ENCODE measurements around the gene ZNF772. TPM values are rescaled to one million over a fixed set of nuclear protein-coding genes. Genes with fewer than 3 reads are reported as not detected.

Gene ZNF772
- total RNA-seq, 3 donors from 2014 or later (not counting 1 experiment from before 2014, with no cell fraction given) = 1.3 to 3.5 (median 1.4) TPM

DNA sequence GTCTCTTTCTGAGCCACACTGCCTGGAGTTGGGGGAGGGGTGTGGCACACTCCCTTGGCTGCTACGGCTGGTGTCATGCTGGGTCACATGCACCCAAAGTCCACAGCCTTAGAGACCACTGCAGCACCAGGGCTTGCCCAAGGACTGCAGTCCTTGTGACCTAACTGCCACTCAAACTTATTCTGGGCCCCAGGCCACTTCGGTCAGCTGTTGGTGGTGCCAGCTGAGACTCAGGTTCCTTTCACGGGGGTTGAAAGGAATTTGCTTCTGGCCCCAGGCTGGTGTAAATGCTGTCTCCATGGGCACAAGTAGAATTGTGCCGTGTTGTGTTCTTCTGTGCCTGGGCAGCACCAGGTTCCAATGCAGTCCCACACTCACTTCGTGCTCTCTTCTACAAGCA lies 10.9 kb downstream of the ZNF772 start:
- ATAC-seq (no peak), DNase-seq (no peak)
- H3K4me3 ChIP-seq (ENCODE audit: low read length) = no peak overlapping the region
- TF ChIP-seq, protein P1, sequence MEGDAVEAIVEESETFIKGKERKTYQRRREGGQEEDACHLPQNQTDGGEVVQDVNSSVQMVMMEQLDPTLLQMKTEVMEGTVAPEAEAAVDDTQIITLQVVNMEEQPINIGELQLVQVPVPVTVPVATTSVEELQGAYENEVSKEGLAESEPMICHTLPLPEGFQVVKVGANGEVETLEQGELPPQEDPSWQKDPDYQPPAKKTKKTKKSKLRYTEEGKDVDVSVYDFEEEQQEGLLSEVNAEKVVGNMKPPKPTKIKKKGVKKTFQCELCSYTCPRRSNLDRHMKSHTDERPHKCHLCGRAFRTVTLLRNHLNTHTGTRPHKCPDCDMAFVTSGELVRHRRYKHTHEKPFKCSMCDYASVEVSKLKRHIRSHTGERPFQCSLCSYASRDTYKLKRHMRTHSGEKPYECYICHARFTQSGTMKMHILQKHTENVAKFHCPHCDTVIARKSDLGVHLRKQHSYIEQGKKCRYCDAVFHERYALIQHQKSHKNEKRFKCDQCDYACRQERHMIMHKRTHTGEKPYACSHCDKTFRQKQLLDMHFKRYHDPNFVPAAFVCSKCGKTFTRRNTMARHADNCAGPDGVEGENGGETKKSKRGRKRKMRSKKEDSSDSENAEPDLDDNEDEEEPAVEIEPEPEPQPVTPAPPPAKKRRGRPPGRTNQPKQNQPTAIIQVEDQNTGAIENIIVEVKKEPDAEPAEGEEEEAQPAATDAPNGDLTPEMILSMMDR (IDR thresholded peaks at IDR 0.05) = no peak
- no peaks in the 10 kb centered on the region for H3K4me1 ChIP-seq (ENCODE audit: control insufficient read depth, insufficient read depth, low read length)
- H3K9me3 Mint-ChIP-seq = peaks cover 20 to 26% of the 10 kb centered on the region in 2 donors
- intact Hi-C loops (cut with micrococcal nuclease) = no loop called here
- no peaks in the 10 kb centered on the region for H3K27me3 ChIP-seq (ENCODE audit: control insufficient read depth, insufficient read depth, low read length)
- H3K36me3 ChIP-seq (ENCODE audit: control insufficient read depth, insufficient read depth, low read length) = no peaks in the 10 kb centered on the region
- no peak overlapping the region for H3K27ac Mint-ChIP-seq
- H3K27me3 Mint-ChIP-seq (ENCODE audit: low read depth in 2 of 2) = no peaks in the 10 kb centered on the region
- H3K27ac ChIP-seq (ENCODE audit: low read length) = no peak overlapping the region
- no peak overlapping the region for H3K4me3 Mint-ChIP-seq
- peaks cover 25% of the 10 kb centered on the region for H3K9me3 ChIP-seq (ENCODE audit: control insufficient read depth, insufficient read depth, low read length)
- peaks cover 67% of the 10 kb centered on the region for H3K36me3 Mint-ChIP-seq
- WGBS (ENCODE audit: insufficient coverage) = 98% methylated on average over 5 of the region's 5 CpGs
- H3K4me1 Mint-ChIP-seq = no peaks in the 10 kb centered on the region

DNA sequence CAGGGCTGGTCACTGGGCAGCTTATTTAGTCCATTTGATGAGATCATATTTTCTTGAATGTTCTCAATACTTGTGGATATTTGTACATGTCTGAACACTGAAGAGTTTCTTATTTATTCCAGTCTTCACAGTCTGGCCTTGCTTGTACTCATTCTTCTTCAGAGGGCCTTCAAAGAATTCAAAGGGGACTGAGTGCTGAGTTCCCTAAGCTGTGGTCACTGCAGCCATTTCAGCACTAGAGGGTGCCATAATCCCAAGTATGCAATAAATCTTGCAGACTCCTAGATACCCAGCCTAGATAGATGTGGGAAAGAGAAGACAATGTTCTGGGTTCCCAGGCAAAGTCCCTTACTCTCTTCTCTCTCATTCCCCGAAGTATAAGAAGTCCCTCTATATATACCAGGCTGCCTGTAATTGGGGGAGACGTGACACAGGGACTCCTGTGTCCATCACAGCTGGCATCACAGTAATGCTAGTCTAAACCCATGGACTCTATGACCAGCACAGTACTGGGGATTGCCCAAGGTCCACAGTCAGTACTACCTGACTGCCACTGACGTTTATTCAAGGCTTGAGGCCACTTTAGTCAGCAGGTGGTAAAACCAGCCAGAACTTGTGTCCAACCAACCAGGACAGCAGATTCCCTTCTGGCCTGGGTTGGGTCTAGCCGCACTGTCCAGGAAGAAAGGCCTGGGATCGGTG lies 11.5 kb downstream of the ZNF772 start:
- H3K36me3 ChIP-seq (ENCODE audit: control insufficient read depth, insufficient read depth, low read length) = no peaks in the 10 kb centered on the region
- H3K4me1 Mint-ChIP-seq = no peaks in the 10 kb centered on the region
- intact Hi-C loops (cut with micrococcal nuclease) = no loop called here
- 90% methylated on average over 5 of the region's 5 CpGs for WGBS (ENCODE audit: insufficient coverage)
- no peaks in the 10 kb centered on the region for H3K27me3 ChIP-seq (ENCODE audit: control insufficient read depth, insufficient read depth, low read length)
- TF ChIP-seq, protein P1 (IDR thresholded peaks at IDR 0.05) = peak; percentile 43
- H3K4me1 ChIP-seq (ENCODE audit: control insufficient read depth, insufficient read depth, low read length) = no peaks in the 10 kb centered on the region
- H3K36me3 Mint-ChIP-seq = peaks cover 67% of the 10 kb centered on the region
- no peak overlapping the region for H3K4me3 ChIP-seq (ENCODE audit: low read length)
- H3K27ac Mint-ChIP-seq = no peak overlapping the region
- peak in 1 of 2 donors; percentile 57 for DNase-seq
- peaks cover 18 to 23% of the 10 kb centered on the region in 2 donors for H3K9me3 Mint-ChIP-seq
- H3K4me3 Mint-ChIP-seq = no peak overlapping the region
- H3K27ac ChIP-seq (ENCODE audit: low read length) = no peak overlapping the region
- no peaks in the 10 kb centered on the region for H3K27me3 Mint-ChIP-seq (ENCODE audit: low read depth in 2 of 2)
- peaks cover 25% of the 10 kb centered on the region for H3K9me3 ChIP-seq (ENCODE audit: control insufficient read depth, insufficient read depth, low read length)
- peak; percentile 61 to 75 (median 68) for ATAC-seq

DNA sequence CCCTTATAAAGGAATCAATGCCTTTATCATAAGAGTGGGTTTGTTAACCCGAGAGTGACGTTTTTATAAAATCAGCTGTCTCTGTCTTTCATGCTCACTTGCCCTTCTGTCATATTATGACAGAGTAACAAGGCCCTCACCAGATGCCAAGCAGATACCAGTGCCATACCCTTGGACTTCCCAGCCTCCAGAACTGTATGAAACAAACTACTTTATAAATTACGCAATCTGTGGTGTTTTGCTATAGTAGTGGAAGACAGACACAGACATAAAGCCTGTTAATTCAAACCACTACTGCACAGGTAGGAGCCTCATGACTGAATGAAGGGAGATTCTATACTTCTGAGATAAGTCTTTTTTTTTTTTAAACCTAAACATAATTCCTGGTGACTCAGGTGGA lies 25.1 kb downstream of the ZNF772 start:
- Mint-ChIP-seq H3K27ac (no peak overlapping the region), H3K4me3 (no peak overlapping the region), H3K27me3 (ENCODE audit: low read depth in 2 of 2) (no peaks in the 10 kb centered on the region), H3K36me3 (peaks cover 16% of the 10 kb centered on the region), H3K9me3 (peaks cover 8 to 12% of the 10 kb centered on the region in 2 donors), H3K4me1 (no peaks in the 10 kb centered on the region)
- TF ChIP-seq, protein P1 (IDR thresholded peaks at IDR 0.05) = no peak
- Histone ChIP-seq H3K27me3 (ENCODE audit: control insufficient read depth, insufficient read depth, low read length) (no peaks in the 10 kb centered on the region), H3K27ac (ENCODE audit: low read length) (no peak overlapping the region), H3K4me3 (ENCODE audit: low read length) (no peak overlapping the region), H3K4me1 (ENCODE audit: control insufficient read depth, insufficient read depth, low read length) (no peaks in the 10 kb centered on the region), H3K9me3 (ENCODE audit: control insufficient read depth, insufficient read depth, low read length) (peaks cover 13% of the 10 kb centered on the region), H3K36me3 (ENCODE audit: control insufficient read depth, insufficient read depth, low read length) (no peaks in the 10 kb centered on the region)
- no peak for DNase-seq
- intact Hi-C loops (cut with micrococcal nuclease) = no loop called here
- ATAC-seq = no peak
- 95% methylated on average over 2 of the region's 3 CpGs for WGBS (ENCODE audit: insufficient coverage)

Data from natural killer cell (primary cell).